DOHH2 (cell line): ENCODE data around the gene ANK3.

Experiments used
- EZH2phosphoT487 ChIP-seq: fragments of 200-600 bp; sonication (generic); IDR thresholded peaks from 2 replicates; pipeline ENCODE4 v1.6.1; 2017; ENCODE audit warnings: borderline replicate concordance, mild to moderate bottlenecking, antibody characterized with exemption, low read length, moderate library complexity, mixed read lengths
- TF ChIP-seq, protein P1 (sequence below): fragments of 200-600 bp; sonication (generic); IDR thresholded peaks from one replicate; pipeline ENCODE4 v1.5.1; 2014; ENCODE audit warnings: antibody characterized with exemption, mild to moderate bottlenecking, low read depth, low read length; ENCODE audit not compliant: poor library complexity, severe bottlenecking

DNA sequence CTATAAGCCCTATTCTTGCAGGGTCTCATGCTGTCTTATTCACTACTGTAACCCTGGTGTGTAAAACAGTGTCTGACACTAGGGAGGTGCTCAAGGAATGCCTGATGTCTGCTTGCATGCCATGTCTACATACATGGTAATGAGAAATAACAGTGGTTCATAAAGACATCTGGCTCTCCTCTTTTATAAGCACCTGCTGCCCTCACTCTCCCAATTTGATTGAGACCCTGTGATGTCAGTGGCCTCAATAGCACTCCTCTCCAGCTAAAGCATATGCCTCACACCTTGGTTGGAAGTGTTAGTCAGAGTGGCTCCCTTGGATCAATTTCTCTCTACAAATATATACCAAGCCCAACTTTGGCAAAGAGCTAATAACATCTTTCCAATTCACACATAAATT, 30.6 kb downstream of the ANK3 start:
- TF ChIP-seq, protein P1, sequence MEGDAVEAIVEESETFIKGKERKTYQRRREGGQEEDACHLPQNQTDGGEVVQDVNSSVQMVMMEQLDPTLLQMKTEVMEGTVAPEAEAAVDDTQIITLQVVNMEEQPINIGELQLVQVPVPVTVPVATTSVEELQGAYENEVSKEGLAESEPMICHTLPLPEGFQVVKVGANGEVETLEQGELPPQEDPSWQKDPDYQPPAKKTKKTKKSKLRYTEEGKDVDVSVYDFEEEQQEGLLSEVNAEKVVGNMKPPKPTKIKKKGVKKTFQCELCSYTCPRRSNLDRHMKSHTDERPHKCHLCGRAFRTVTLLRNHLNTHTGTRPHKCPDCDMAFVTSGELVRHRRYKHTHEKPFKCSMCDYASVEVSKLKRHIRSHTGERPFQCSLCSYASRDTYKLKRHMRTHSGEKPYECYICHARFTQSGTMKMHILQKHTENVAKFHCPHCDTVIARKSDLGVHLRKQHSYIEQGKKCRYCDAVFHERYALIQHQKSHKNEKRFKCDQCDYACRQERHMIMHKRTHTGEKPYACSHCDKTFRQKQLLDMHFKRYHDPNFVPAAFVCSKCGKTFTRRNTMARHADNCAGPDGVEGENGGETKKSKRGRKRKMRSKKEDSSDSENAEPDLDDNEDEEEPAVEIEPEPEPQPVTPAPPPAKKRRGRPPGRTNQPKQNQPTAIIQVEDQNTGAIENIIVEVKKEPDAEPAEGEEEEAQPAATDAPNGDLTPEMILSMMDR: no peak
- TF ChIP-seq EZH2phosphoT487: no peak
